DLD1 (cell line): ENCODE measurements around the gene INPP4A.

ENCODE experiments used
- in situ Hi-C: cut with HindIII; loops from 2 replicates; pipeline ENCODE4 v1.10.0; 2017; ENCODE audit warnings: low sequenced_read_pairs

Gene INPP4A

DNA sequence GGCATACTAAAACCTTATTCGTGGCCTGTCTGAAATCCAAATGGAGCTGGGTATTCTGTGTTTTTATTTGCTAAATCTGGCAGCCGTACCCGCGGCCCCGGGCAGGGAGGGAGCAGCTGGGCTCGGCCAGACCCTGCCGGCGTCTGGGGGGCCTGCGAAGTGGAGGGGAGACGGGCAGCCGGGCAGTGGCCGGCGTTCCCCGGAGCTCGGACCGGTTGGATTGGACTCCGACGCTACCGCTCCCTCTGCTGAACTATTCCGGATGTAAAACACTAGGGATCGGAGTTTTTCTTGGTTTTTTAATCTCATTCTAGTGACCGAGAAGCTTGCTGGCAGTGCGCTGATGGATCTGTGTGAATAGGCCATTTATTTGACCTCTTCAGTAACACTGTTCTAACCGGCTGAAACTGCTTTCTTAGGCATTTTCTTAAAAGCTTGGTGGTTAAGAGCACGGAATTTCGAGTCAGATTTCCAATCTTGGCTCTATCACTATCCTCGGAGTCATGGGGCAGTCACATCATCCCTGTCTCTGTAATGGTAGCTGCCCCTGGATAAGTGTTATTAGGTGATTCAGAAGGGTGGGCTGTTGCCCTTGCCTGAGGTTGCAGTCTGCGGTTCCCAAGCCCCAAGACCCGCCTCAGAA lies 164.4 kb downstream of the INPP4A start:
- in situ Hi-C loops = no loop called here

DNA sequence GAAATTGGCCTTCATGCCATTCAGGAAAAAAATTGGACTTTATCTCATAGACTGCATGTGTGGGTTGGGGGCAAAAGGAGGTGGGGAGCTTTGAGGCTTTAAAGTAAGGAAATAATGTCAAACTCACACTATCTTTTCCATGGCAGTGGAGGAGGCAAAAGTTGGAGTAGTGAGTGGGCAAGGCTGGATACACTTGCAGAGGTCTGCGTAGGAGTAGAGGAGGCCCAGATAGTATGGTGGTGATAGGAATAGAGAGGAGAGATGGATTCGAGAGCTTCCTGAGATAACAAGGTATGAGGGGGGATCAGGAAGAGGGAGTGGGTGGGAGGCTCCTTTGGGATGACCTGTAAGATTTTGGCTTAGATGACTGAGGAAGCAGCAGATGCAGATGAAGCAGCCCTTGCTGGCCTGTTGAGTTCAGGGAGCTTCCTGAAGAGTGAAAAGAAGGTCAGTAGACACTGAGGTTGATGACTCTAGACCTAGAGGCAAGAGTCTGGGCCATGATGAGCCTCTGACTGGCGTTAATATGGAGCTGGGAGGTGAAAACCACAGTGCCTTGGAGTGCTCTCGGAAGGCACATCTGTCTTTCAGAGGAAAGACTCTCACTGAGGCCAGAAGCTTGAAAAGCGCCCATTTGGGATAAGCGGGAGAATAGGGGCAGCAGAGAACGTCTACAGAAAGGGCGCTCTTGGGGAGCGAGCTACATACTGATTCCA lies 169.5 kb downstream of the INPP4A start:
- in situ Hi-C loops = no loop called here

DNA sequence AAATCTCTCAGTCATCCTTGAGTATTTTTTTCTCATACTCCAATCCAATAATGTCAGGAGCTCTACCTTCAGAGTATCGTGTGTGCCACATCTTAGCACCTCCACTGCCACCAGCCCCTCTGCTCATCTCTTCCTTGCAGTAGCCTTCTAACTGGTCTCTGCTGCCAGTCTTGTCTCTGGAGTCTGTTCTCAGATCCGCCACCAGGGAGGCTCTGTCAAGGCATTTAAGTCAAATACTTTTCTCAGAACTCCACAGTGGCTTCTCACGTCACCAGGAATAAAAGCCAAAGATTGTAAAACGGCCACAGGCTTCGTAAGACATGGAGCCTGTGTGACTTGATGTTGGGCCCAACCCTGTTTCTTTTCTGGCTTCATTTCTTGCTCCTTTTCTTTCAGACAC lies 170.8 kb downstream of the INPP4A start:
- in situ Hi-C loops = no loop called here

DNA sequence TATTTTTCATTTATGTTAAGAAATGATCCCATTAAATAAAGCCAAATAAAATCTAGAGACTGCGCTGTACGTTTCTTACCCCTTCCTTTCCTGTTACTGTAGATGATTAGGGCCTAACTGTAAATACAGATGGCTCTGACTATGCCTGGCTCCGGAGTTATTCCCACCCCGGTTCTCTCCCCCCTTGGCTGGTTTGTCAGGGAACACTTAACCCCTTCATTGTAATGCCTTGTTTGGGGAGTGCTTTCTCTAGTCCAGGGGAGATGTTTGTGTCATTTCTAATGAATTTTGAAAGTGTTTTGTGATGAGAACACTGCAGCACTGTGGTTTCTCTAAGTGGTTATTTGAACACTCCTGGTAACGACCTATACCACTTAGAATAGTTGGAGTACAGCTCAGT lies 172.5 kb downstream of the INPP4A start:
- in situ Hi-C loops = no loop called here

GRCh38 chr2:98623657-98624056 lies 179.0 kb downstream of the INPP4A start:
- in situ Hi-C loops = no loop called here

DNA sequence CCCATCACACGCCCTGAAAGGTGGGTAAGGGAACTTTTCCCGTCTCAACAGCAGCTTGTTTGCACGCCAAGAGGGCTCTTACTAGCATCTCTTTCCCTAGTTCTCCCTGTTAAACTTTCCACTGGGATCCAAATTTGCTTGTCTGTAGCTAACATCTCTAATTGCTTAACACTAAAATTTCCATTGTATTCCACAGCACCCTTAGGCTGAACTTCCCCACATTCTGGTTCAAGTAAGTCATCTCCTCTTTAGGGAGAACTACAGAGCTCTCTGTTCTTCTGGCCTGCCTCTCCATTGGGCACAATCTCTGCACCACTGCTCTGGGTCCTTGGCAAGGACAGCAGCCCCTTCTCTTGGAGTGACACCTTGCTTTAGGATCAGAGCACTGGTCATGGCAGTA lies 187.7 kb downstream of the INPP4A start:
- in situ Hi-C loops = no loop called here

DNA sequence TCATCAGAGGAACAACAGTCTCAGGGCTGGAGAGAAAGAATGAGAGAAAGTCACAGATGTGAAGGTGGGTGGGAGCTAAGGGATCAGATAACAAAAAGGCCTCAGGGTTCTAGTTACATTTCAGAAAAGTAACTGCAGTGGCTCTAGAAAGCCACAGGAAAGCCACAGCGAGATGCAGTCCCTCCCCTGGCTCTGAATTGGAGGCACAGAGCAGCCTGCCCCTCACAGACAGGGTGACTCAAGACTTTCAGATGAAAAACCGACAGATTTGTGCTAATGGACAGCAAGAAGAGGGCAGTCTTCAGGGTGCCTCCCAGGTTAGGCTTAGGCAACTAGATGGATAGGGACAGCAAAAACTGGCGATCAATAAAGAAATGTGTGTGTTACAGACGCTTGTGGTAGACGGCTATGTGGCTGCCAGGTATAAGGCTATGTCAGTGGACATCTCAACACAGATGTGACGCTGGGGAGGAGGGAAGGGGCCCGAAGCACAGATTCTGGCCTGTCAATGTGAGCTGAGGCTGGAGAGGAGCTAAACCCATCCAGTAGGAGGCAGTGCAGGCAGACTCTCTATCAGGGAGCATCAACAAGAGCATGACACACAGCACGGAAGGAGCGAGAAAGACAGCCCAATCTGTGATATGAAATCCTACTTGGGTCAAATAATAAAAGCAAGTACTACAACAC lies 189.9 kb downstream of the INPP4A start:
- in situ Hi-C loops = no loop called here

GRCh38 chr2:98637401-98638147 lies 192.9 kb downstream of the INPP4A start:
- in situ Hi-C loops = no loop called here

- in situ Hi-C loops = no loop called here
These were observed 198.9 kb downstream of the INPP4A start for GRCh38 chr2:98643496-98644100.
